Measurements from ENCODE around the gene ZIM2. TPM values are rescaled to one million over a fixed set of nuclear protein-coding genes. Genes with fewer than 3 reads are reported as not detected.
A peak's percentile ranks its signal among the peaks of the same experiment; 100 is the strongest.

The ZIM2 gene
- total and polyA plus RNA-seq, 8 donors, result 0.19 to 4.1 (median 3.3) TPM; not detected in 5

GRCh38 chr19:56838909-56839651, 1.4 kb downstream of the ZIM2 start:
- peak overlapping the region; percentile 35 to 50 (median 40) for H3K4me3 ChIP-seq
- no peaks in the 10 kb centered on the region for H3K4me1 ChIP-seq
- TF ChIP-seq POLR2A (IDR thresholded peaks at IDR 0.05), result no peak
- TF ChIP-seq CTCF (IDR thresholded peaks at IDR 0.05), result no peak
- TF ChIP-seq POLR2AphosphoS5 (IDR thresholded peaks at IDR 0.05), result peak in 1 of 3 donors; percentile 33
- whole genome bisulfite sequencing, 5 donors, result 41 to 52% (median 47%) methylated on average over 29 to 34 of the region's 34 CpGs
- H3K9me3 ChIP-seq, result peaks cover 4 to 68% (median 39%) of the 10 kb centered on the region in 4 donors
- peak overlapping the region in 4 of 5 donors; percentile 71 to 85 (median 79) for H3K27ac ChIP-seq
- H3K36me3 ChIP-seq, result no peaks in the 10 kb centered on the region
- H3K27me3 ChIP-seq, result peaks cover 0 to 31% (median 9%) of the 10 kb centered on the region in 3 donors
- peak; percentile 69 to 99 for DNase-seq
- intact Hi-C loops (cut with DNase I; ENCODE audit: low total_unique reads), result no loop called here

GRCh38 chr19:56838024-56838908, 2.3 kb downstream of the ZIM2 start:
- Histone ChIP-seq H3K36me3 (peaks cover 0 to 4% (median 1%) of the 10 kb centered on the region in 4 donors), H3K4me3 (peak overlapping the region; percentile 35 to 49 (median 40)), H3K27me3 (peaks cover 0 to 31% (median 9%) of the 10 kb centered on the region in 3 donors), H3K9me3 (peaks cover 4 to 70% (median 42%) of the 10 kb centered on the region in 4 donors), H3K4me1 (no peaks in the 10 kb centered on the region), H3K27ac (peak overlapping the region; percentile 71 to 85 (median 78))
- peak in 1 of 2 donors; percentile 92 for DNase-seq
- TF ChIP-seq POLR2AphosphoS5 (IDR thresholded peaks at IDR 0.05) (peak in 1 of 3 donors; percentile 15), EP300 (IDR thresholded peaks at IDR 0.05) (no peak), POLR2A (IDR thresholded peaks at IDR 0.05) (no peak), CTCF (IDR thresholded peaks at IDR 0.05) (peak in 1 of 7 experiments; percentile 17)
- intact Hi-C loops (cut with DNase I; ENCODE audit: low total_unique reads), result no loop called here
- 37 to 56% (median 42%) methylated on average over 18 to 44 of the region's 44 CpGs for WGBS, 5 donors

- peaks cover 4 to 71% (median 42%) of the 10 kb centered on the region in 4 donors for H3K9me3 ChIP-seq
Observed at GRCh38 chr19:56837492-56838023, 3.0 kb downstream of the ZIM2 start.

More at GRCh38 chr19:56837492-56838023, 3.0 kb downstream of the ZIM2 start:
- intact Hi-C loops (cut with DNase I; ENCODE audit: low total_unique reads), result no loop called here
- Histone ChIP-seq H3K4me3 (peak overlapping the region; percentile 29 to 49 (median 38)), H3K27me3 (peaks cover 0 to 31% (median 9%) of the 10 kb centered on the region in 3 donors), H3K36me3 (peaks cover 0 to 10% (median 3%) of the 10 kb centered on the region in 4 donors), H3K27ac (peak overlapping the region in 4 of 5 donors; percentile 71 to 85 (median 79)), H3K4me1 (no peaks in the 10 kb centered on the region)
- 32 to 51% (median 38%) methylated on average over 21 to 25 of the region's 25 CpGs for WGBS, 5 donors
- TF ChIP-seq EP300 (IDR thresholded peaks at IDR 0.05) (no peak), POLR2AphosphoS5 (IDR thresholded peaks at IDR 0.05) (no peak), POLR2A (IDR thresholded peaks at IDR 0.05) (no peak), CTCF (IDR thresholded peaks at IDR 0.05) (peak in 3 of 7 experiments; percentile 6 to 32 (median 30))
- DNase-seq, result peak; percentile 31 to 94
